ENCODE measurements around the gene MAGED1. TPM values are rescaled to one million over a fixed set of nuclear protein-coding genes. Genes with fewer than 3 reads are reported as not detected.
"Not testable (repeated sequence)": the region's sequence is repeated elsewhere in the genome, so short reads cannot be mapped to it uniquely, and the experiment has no call there.

Gene MAGED1
- total RNA-seq, 1 donor from 2014 or later, result 28.9 TPM

DNA sequence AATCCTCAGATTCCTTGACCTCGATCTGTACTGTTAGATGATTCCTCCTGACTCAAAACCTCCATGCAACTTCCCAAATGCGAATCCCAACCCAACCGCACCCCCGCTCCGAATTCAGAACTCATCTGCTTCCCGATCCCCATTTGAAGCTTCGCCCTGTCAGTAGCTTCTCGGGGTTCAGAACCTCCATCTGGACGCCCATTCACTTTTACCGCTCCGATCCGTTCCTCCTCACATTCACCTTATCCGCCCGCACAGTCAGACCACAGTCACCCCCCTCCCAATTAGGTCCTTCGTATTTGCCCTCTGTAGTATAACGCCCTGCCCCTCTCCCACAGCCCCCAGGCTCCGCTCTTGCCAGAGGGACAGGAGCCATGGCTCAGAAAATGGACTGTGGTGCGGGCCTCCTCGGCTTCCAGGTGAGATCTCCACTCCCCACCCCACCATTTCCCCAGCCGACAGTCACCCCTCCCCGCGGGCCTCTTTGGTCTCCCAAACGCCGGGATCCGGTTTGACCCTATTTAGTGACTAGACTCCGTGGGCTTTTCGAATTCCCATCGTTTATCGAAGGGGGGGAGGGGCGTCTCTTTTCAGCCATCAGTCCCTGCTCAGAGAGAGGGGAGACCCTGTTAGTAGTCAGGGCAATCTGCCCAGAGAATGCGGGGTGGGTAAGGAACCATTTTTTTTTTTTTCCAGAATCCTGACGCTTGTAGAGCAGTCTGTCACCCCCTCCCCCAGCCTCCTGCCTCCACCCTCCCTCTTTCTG is 691 bp downstream of the MAGED1 start:
- Mint-ChIP-seq H3K9me3 (no peaks in the 10 kb centered on the region), H3K27ac (peak overlapping the region; percentile 80), H3K27me3 (no peaks in the 10 kb centered on the region), H3K4me3 (peak overlapping the region; percentile 92), H3K4me1 (peaks cover 30% of the 10 kb centered on the region), H3K36me3 (ENCODE audit: low read depth) (peaks cover 17% of the 10 kb centered on the region)
- TF ChIP-seq, protein P1, sequence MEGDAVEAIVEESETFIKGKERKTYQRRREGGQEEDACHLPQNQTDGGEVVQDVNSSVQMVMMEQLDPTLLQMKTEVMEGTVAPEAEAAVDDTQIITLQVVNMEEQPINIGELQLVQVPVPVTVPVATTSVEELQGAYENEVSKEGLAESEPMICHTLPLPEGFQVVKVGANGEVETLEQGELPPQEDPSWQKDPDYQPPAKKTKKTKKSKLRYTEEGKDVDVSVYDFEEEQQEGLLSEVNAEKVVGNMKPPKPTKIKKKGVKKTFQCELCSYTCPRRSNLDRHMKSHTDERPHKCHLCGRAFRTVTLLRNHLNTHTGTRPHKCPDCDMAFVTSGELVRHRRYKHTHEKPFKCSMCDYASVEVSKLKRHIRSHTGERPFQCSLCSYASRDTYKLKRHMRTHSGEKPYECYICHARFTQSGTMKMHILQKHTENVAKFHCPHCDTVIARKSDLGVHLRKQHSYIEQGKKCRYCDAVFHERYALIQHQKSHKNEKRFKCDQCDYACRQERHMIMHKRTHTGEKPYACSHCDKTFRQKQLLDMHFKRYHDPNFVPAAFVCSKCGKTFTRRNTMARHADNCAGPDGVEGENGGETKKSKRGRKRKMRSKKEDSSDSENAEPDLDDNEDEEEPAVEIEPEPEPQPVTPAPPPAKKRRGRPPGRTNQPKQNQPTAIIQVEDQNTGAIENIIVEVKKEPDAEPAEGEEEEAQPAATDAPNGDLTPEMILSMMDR (IDR thresholded peaks at IDR 0.05), result no peak
- CTCF ChIA-PET, result no interaction called here
- peak; percentile 23 for DNase-seq
- intact Hi-C loops (cut with micrococcal nuclease), result loop anchor here (1.0 kb wide), 2 partner anchors 91 to 151 kb away; partner anchors contain the start of gene GSPT2
- POLR2A ChIA-PET, result interaction anchor here (1.0 kb wide), 1 partner anchor 368 kb away, joined by 4 read pairs; no protein-coding TSS in a partner anchor
- ATAC-seq (ENCODE audit: low read depth), result no peak

DNA sequence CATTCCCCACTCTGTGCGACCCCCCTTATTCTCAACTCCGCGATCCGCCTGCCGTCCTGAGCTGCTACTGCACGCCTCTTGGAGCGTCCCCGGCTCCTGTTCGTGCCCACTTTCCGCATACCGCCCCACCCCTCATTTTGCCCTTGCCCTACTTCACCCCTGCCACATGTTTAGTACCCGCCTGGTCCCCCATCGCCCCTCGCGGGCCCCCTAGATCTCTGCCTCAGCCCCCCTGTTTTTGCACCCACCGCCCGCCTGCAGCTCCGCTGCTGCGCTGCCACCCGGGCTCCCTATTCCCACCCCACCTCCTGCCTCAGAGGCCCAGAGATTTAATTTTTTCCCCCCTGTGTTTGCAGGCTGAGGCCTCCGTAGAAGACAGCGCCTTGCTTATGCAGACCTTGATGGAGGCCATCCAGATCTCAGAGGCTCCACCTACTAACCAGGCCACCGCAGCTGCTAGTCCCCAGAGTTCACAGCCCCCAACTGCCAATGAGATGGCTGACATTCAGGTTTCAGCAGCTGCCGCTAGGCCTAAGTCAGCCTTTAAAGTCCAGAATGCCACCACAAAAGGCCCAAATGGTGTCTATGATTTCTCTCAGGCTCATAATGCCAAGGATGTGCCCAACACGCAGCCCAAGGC is 1.4 kb downstream of the MAGED1 start:
- DNase-seq, result no peak
- peak overlapping the region; percentile 78 for H3K27ac Mint-ChIP-seq
- CTCF ChIA-PET, result no interaction called here
- H3K27me3 Mint-ChIP-seq, result no peaks in the 10 kb centered on the region
- no peaks in the 10 kb centered on the region for H3K9me3 Mint-ChIP-seq
- intact Hi-C loops (cut with micrococcal nuclease), result loop anchor here (1.0 kb wide), 1 partner anchor 92 kb away; no protein-coding TSS in a partner anchor
- H3K36me3 Mint-ChIP-seq (ENCODE audit: low read depth), result peaks cover 24% of the 10 kb centered on the region
- H3K4me3 Mint-ChIP-seq, result peak overlapping the region; percentile 92
- ATAC-seq (ENCODE audit: low read depth), result peak; percentile 49
- POLR2A ChIA-PET, result no interaction called here
- TF ChIP-seq, protein P1 (IDR thresholded peaks at IDR 0.05), result no peak
- peaks cover 30% of the 10 kb centered on the region for H3K4me1 Mint-ChIP-seq

DNA sequence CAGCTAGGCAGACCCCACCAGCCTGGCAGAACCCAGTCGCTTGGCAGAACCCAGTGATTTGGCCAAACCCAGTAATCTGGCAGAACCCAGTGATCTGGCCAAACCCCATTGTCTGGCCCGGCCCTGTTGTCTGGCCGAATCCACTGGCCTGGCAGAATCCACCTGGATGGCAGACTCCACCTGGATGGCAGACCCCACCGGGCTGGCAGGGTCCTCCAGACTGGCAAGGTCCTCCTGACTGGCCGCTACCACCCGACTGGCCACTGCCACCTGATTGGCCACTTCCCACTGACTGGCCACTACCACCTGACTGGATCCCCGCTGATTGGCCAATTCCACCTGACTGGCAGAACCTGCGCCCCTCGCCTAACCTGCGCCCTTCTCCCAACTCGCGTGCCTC is 3.2 kb downstream of the MAGED1 start:
- H3K4me3 Mint-ChIP-seq, result no peak overlapping the region
- peaks cover 26% of the 10 kb centered on the region for H3K4me1 Mint-ChIP-seq
- H3K27me3 Mint-ChIP-seq, result no peaks in the 10 kb centered on the region
- ChIA-PET POLR2A (no interaction called here), CTCF (no interaction called here)
- H3K36me3 Mint-ChIP-seq (ENCODE audit: low read depth), result peaks cover 35% of the 10 kb centered on the region
- H3K9me3 Mint-ChIP-seq, result no peaks in the 10 kb centered on the region
- intact Hi-C loops (cut with micrococcal nuclease), result no loop called here
- ATAC-seq (ENCODE audit: low read depth), result no peak
- TF ChIP-seq, protein P1 (IDR thresholded peaks at IDR 0.05), result no peak
- DNase-seq, result no peak
- no peak overlapping the region for H3K27ac Mint-ChIP-seq

DNA sequence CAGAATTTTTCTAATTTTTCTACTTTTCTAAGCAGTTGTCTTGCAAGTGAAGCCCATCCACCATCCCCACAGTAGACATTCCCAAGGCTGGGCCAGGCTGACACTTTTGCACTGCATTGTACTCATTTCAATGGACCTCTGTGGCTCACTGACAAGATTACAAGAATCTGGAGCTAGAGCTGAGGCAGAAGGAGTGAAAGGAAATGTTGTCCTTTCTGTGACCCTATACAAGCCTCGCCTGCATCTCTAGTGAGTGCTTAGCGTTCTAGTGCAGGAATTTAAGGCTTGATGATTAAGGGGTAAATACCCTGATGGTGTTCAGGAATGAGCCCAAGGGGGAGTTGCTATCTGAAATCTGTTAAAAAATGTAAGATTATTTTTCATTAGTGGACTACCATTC is 6.3 kb downstream of the MAGED1 start:
- TF ChIP-seq, protein P1 (IDR thresholded peaks at IDR 0.05), result no peak
- ChIA-PET CTCF (no interaction called here), POLR2A (no interaction called here)
- DNase-seq (no peak), ATAC-seq (ENCODE audit: low read depth) (no peak)
- Mint-ChIP-seq H3K4me3 (no peak overlapping the region), H3K36me3 (ENCODE audit: low read depth) (peaks cover 45% of the 10 kb centered on the region), H3K27ac (no peak overlapping the region), H3K4me1 (peaks cover 4% of the 10 kb centered on the region), H3K9me3 (no peaks in the 10 kb centered on the region), H3K27me3 (no peaks in the 10 kb centered on the region)
- intact Hi-C loops (cut with micrococcal nuclease), result no loop called here

DNA sequence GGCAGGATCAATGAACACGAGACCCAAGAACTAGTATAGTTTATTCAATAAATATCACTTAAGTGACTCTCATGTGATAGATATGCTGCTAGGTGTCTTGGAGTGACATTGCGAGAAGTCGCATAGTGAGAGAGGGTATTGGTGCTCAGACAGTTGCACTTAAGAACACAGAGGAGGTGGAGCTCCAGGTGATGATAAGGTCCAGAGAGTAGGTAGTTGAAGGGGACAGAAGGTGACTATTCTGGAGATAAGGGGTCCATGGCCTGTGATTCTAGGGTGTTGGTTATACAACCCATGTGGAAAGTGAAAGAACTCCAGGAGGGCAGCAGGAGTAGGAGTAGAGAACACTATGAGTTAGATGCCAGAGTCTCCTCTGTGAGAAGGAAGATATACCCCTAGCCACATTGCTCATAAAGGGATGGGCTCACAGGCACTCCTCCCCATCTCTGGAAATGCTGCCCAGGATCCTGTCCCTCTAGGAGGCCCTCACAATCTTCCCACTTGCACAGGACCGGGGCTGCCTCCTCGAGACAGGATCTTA is 9.2 kb downstream of the MAGED1 start:
- POLR2A ChIA-PET, result no interaction called here

GRCh38 chrX:51905152-51905551 is 11.7 kb downstream of the MAGED1 start:
- H3K9me3 Mint-ChIP-seq; POLR2A ChIA-PET; H3K4me1 Mint-ChIP-seq; H3K4me3 Mint-ChIP-seq; H3K27me3 Mint-ChIP-seq; H3K27ac Mint-ChIP-seq; CTCF ChIA-PET; intact Hi-C loops (cut with micrococcal nuclease); ATAC-seq (ENCODE audit: low read depth); DNase-seq: not testable (repeated sequence)
- H3K36me3 Mint-ChIP-seq (ENCODE audit: low read depth), result peaks cover 20% of the 10 kb centered on the region

More for the DNA sequence above, 9.2 kb downstream of the MAGED1 start:
- CTCF ChIA-PET, result no interaction called here
- H3K4me1 Mint-ChIP-seq, result no peaks in the 10 kb centered on the region
- H3K4me3 Mint-ChIP-seq, result no peak overlapping the region
- peaks cover 40% of the 10 kb centered on the region for H3K36me3 Mint-ChIP-seq (ENCODE audit: low read depth)
- ATAC-seq (ENCODE audit: low read depth) (no peak), DNase-seq (no peak)
- H3K27me3 Mint-ChIP-seq, result no peaks in the 10 kb centered on the region
- no peaks in the 10 kb centered on the region for H3K9me3 Mint-ChIP-seq
- no peak overlapping the region for H3K27ac Mint-ChIP-seq
- intact Hi-C loops (cut with micrococcal nuclease), result no loop called here
- TF ChIP-seq, protein P1 (IDR thresholded peaks at IDR 0.05), result no peak

All from activated B cell treated with CpG ODN at 0.5 μM for 24 hours (primary cell).